GM12878 (cell line): ENCODE data around the gene ORAI3. TPM values are rescaled to one million over a fixed set of nuclear protein-coding genes. Genes with fewer than 3 reads are reported as not detected.

ENCODE experiments used
- CBX3 ChIP-seq: fragments of 200-600 bp; sonication (generic); IDR thresholded peaks from 2 replicates; pipeline ENCODE4 v1.6.1; 2016; ENCODE audit warnings: low read depth, borderline replicate concordance
- CHD2 ChIP-seq: IDR thresholded peaks from 2 replicates; pipeline ENCODE4 v1.6.1; 2011; ENCODE audit warnings: low read depth, low read length, improper control_type of control experiment, borderline replicate concordance
- CUX1 ChIP-seq: IDR thresholded peaks from 2 replicates; pipeline ENCODE4 v1.6.1; 2012; ENCODE audit warnings: improper control_type of control experiment, low read depth, low read length; ENCODE audit not compliant: insufficient replicate concordance
- EP300 ChIP-seq, 2 experiments: fragments of 150-350 bp in 1 of 2; IDR thresholded peaks; 2 replicates each; pipeline ENCODE4 v1.6.1; 2011 to 2012; ENCODE audit warnings: low read depth in 2 of 2, low read length in 2 of 2, borderline replicate concordance in 1 of 2, improper control_type of control experiment in 1 of 2, inconsistent platforms in 1 of 2; ENCODE audit not compliant: control insufficient read depth in 1 of 2
- GABPA ChIP-seq: IDR thresholded peaks from 2 replicates; pipeline ENCODE4 v1.6.1; 2014; ENCODE audit warnings: antibody characterized with exemption, low read depth, mild to moderate bottlenecking, inconsistent platforms
- IKZF1 ChIP-seq: fragments of 450-650 bp; conservative IDR thresholded peaks from 2 replicates; pipeline ENCODE4 v1.6.1; 2017; ENCODE audit warnings: antibody characterized with exemption, mild to moderate bottlenecking
- RCOR1 ChIP-seq: conservative IDR thresholded peaks from 2 replicates; pipeline ENCODE4 v1.6.1; 2012; ENCODE audit warnings: low read depth, low read length, improper control_type of control experiment
- SIX5 ChIP-seq: IDR thresholded peaks from 2 replicates; pipeline ENCODE4 v1.6.1; 2011; ENCODE audit warnings: mild to moderate bottlenecking, low read depth, low read length, moderate library complexity; ENCODE audit not compliant: severe bottlenecking
- polyA plus RNA-seq, 11 experiments: library from polyadenylated mRNA; depleted of rRNA in 4 of 11; unstranded in 6 of 11; stranded (reverse) in 5 of 11; fragments of >200 nt; fragmentation: Nextera tagmentation in 4 of 11; fragmentation: Illumina TruSeq in 1 of 11; extraction: Ambion mirVana in 4 of 11; extraction: Trizol in 1 of 11; gene quantifications; 1 replicate in 1 of 11; 2 replicates in 10 of 11; pipeline versions ENCODE4 v1.2.1 to v1.2.3, GENCODE V29; 2011 to 2016; ENCODE audit warnings: inconsistent platforms in 2 of 11, missing spikeins in 2 of 11, low read depth in 1 of 11
- total RNA-seq, 4 experiments: library from RNA; depleted of rRNA in 3 of 4; stranded (reverse); fragments of >200 nt in 3 of 4; fragmentation: Illumina TruSeq in 1 of 4; extraction: Trizol in 1 of 4; gene quantifications; 2 replicates each; pipeline versions ENCODE4 v1.2.1 to v1.2.3, GENCODE V29; 2013 to 2021
- TF ChIP-seq, protein P1 (sequence below): fragments of 450-650 bp; conservative IDR thresholded peaks from 2 replicates; pipeline ENCODE4 v1.6.1; 2017; ENCODE audit warnings: mild to moderate bottlenecking, moderate library complexity
- TF ChIP-seq, protein P2 (sequence below): IDR thresholded peaks from 2 replicates; pipeline ENCODE4 v1.6.1; 2012; ENCODE audit warnings: mild to moderate bottlenecking, low read depth, low read length
- TF ChIP-seq, protein P3 (sequence below), 3 experiments: IDR thresholded peaks in 2 of 3; conservative IDR thresholded peaks in 1 of 3; 2 replicates each; pipeline ENCODE4 v1.5.1; 2011; ENCODE audit warnings: low read depth in 3 of 3, low read length in 3 of 3, mild to moderate bottlenecking in 3 of 3, control low read depth in 2 of 3, moderate library complexity in 2 of 3, inconsistent platforms in 1 of 3, mixed read lengths in 1 of 3; ENCODE audit not compliant: control insufficient read depth in 2 of 3, insufficient read depth in 1 of 3; ENCODE audit errors: extremely low read depth in 1 of 3

The ORAI3 gene
- total and polyA plus RNA-seq, 10 of the 15 experiments (the other 5 are each of a cell fraction or from before 2014, with no cell fraction given) = 3.4 to 21.9 (median 16.2) TPM

DNA sequence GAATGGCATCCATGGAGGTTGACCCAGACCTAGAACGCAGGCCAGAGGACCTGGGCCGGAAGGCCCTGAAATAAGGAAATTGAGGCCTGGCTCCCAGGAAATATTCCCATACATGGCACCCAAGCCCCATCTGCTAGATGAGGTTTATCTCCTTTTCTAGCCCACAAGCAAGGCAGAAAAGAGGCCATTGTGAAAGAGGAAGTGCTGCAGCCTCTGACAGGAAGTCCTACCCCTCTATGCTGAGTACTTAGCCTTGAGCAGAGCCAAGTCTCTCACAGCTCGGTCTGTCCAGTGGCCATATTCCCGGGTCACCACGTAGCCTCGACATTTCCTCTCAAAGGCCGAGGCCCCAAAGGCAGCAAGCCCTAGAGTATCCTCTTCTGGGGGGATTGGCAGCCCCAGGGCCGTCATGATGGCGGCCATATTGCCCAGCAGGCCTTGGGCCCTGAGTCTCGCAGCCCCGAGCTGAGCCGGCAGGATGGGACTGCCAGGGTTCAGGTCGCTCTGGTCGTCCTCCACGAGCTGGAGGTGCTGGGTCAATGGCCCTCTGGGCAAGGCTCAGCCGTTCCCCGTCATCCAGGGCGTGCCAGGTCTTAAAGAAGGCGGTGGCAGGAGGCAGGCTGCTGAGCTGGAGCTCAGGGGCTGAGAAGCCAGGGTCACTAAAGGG lies 44.6 kb upstream of the ORAI3 start (continued):
- no peak for TF ChIP-seq SIX5
- no peak for TF ChIP-seq IKZF1
- TF ChIP-seq CHD2 = no peak
- TF ChIP-seq RCOR1 = no peak
- TF ChIP-seq, protein P1, sequence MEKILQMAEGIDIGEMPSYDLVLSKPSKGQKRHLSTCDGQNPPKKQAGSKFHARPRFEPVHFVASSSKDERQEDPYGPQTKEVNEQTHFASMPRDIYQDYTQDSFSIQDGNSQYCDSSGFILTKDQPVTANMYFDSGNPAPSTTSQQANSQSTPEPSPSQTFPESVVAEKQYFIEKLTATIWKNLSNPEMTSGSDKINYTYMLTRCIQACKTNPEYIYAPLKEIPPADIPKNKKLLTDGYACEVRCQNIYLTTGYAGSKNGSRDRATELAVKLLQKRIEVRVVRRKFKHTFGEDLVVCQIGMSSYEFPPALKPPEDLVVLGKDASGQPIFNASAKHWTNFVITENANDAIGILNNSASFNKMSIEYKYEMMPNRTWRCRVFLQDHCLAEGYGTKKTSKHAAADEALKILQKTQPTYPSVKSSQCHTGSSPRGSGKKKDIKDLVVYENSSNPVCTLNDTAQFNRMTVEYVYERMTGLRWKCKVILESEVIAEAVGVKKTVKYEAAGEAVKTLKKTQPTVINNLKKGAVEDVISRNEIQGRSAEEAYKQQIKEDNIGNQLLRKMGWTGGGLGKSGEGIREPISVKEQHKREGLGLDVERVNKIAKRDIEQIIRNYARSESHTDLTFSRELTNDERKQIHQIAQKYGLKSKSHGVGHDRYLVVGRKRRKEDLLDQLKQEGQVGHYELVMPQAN = no peak
- peak; percentile 60; the same call in 1 of the 2 replicates for TF ChIP-seq GABPA
- no peak for TF ChIP-seq CBX3
- no peak for TF ChIP-seq EP300 (IDR thresholded peaks at IDR 0.05; ENCODE audit: borderline replicate concordance in 1 of 2, control insufficient read depth in 1 of 2, low read depth in 2 of 2, low read length in 2 of 2)
- TF ChIP-seq CUX1 = no peak
- TF ChIP-seq, protein P2, sequence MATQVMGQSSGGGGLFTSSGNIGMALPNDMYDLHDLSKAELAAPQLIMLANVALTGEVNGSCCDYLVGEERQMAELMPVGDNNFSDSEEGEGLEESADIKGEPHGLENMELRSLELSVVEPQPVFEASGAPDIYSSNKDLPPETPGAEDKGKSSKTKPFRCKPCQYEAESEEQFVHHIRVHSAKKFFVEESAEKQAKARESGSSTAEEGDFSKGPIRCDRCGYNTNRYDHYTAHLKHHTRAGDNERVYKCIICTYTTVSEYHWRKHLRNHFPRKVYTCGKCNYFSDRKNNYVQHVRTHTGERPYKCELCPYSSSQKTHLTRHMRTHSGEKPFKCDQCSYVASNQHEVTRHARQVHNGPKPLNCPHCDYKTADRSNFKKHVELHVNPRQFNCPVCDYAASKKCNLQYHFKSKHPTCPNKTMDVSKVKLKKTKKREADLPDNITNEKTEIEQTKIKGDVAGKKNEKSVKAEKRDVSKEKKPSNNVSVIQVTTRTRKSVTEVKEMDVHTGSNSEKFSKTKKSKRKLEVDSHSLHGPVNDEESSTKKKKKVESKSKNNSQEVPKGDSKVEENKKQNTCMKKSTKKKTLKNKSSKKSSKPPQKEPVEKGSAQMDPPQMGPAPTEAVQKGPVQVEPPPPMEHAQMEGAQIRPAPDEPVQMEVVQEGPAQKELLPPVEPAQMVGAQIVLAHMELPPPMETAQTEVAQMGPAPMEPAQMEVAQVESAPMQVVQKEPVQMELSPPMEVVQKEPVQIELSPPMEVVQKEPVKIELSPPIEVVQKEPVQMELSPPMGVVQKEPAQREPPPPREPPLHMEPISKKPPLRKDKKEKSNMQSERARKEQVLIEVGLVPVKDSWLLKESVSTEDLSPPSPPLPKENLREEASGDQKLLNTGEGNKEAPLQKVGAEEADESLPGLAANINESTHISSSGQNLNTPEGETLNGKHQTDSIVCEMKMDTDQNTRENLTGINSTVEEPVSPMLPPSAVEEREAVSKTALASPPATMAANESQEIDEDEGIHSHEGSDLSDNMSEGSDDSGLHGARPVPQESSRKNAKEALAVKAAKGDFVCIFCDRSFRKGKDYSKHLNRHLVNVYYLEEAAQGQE = no peak
- TF ChIP-seq, protein P3, sequence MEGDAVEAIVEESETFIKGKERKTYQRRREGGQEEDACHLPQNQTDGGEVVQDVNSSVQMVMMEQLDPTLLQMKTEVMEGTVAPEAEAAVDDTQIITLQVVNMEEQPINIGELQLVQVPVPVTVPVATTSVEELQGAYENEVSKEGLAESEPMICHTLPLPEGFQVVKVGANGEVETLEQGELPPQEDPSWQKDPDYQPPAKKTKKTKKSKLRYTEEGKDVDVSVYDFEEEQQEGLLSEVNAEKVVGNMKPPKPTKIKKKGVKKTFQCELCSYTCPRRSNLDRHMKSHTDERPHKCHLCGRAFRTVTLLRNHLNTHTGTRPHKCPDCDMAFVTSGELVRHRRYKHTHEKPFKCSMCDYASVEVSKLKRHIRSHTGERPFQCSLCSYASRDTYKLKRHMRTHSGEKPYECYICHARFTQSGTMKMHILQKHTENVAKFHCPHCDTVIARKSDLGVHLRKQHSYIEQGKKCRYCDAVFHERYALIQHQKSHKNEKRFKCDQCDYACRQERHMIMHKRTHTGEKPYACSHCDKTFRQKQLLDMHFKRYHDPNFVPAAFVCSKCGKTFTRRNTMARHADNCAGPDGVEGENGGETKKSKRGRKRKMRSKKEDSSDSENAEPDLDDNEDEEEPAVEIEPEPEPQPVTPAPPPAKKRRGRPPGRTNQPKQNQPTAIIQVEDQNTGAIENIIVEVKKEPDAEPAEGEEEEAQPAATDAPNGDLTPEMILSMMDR (IDR thresholded peaks at IDR 0.05 in 2 of 3, conservative IDR thresholded peaks at IDR 0.05 in 1 of 3; ENCODE audit: control insufficient read depth in 2 of 3, extremely low read depth in 1 of 3, insufficient read depth in 1 of 3, low read depth in 3 of 3, low read length in 3 of 3) = no peak
